Adipose tissue (tissue), 3 donors: ENCODE measurements around the gene CCDC78. TPM values are rescaled to one million over a fixed set of nuclear protein-coding genes. Genes with fewer than 3 reads are reported as not detected.
"Not testable (repeated sequence)": the region's sequence is repeated elsewhere in the genome, so short reads cannot be mapped to it uniquely, and the experiment has no call there.

ENCODE experiments used
- H3K27ac ChIP-seq: one replicate; pipeline ENCODE4 v1.5.1; 2013; ENCODE audit warnings: low read depth, low read length
- WGBS, 3 donors: extraction: QIAGEN DNeasy Blood & Tissue Kit; methylation state at CpG; one replicate each; pipeline ENCODE4 v1.1.7; 2013; 5-methylcytosine and 5-hydroxymethylcytosine counted together
- polyA plus RNA-seq, 3 donors: library from polyadenylated mRNA; stranded (reverse); fragments of 200-250 nt; gene quantifications; one replicate each; pipeline ENCODE4 v1.2.3, GENCODE V29; 2013
- donor health status: healthy with polysubstance abuse.
- donor health status: Bipolar disorder and iron deficiency.
- donor health status: healthy.

Gene CCDC78
- polyA plus RNA-seq, 3 donors = 0.42 to 2.1 (median 0.98) TPM

DNA sequence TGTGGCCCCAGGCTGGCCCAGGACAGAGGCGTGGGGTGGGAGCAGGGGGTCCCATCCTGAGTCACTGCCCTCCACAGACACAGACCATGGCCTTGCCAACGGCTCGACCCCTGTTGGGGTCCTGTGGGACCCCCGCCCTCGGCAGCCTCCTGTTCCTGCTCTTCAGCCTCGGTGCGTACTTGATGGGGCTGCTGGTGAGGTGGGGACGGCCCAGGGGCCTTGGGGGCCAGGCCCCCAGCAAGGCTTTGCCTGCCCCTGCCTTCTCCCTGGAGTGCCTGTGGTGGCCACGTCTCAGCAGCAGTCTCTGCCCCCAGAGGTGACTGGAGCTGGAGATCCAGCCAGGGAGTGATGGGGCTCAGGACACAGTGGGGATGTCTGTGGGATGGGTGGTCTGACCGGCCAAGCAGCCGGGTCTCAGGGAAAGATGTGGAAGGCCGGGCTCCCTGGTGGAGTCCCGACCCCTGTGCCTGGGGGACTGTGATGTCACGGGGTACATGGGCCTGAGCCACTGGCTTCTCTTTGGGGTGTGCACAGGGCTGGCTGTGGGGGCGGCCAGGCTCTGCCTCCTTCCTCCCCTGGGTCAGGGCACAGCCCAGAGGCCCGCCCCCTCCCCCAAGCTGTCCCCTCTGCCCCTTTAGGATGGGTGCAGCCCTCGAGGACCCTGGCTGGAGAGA, 36.5 kb upstream of the CCDC78 start:
- no peak overlapping the region for H3K27ac ChIP-seq
- 60 to 78% (median 72%) methylated on average over 12 to 17 of the region's 17 CpGs for WGBS, 3 donors

GRCh38 chr16:761625-762513, 35.6 kb upstream of the CCDC78 start:
- no peak overlapping the region for H3K27ac ChIP-seq
- WGBS, 3 donors = 53 to 64% (median 61%) methylated on average over 22 of the region's 22 CpGs

DNA sequence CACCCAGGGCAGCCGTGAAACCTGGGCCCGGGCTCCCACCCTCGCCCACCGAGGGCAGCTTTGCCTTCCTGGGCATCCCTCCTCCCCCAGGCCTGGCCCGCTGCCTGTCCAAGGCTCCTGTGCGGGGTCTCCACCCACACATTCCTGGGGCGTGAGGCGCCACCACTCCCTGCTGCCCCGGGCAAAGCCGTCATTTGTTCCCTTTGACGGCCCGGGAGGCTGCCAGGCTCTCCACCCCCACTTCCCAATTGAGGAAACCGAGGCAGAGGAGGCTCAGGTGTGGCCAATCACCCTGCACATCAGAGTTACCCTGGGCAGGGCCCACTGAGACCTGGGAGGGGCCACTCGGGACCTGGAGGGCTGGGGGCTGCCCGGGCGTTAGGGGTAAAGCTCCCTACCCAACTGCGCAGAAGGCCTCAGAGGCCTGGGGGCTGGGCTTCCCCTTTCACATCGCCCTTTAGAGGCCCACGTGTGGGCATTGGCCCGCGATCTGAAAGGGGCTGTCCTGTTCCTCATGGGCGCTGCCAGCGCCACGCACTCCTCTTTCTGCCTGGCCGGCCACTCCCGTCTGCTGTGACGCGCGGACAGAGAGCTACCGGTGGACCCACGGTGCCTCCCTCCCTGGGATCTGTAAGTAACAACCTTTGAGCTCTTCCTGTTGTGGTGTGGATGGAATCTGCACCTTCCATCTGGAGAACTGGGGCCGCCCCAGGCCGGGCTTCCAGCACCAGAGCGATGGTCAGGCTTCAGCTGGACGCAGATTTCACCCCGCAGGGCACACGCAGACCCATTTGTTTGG, 34.5 kb upstream of the CCDC78 start, which contains the start of gene MSLN:
MSLN (plus strand) TSS at position 190 of the 799 bp plus-strand sequence. CDS start 1,947 bp downstream, outside the sequence.
- 68 to 75% (median 70%) methylated on average over 37 of the region's 37 CpGs for WGBS, 3 donors
- no peak within 1 kb of the TSS for H3K27ac ChIP-seq

- WGBS, 3 donors = 52 to 57% (median 53%) methylated on average over 15 of the region's 15 CpGs
- no peak overlapping the region for H3K27ac ChIP-seq
These were observed 33.8 kb upstream of the CCDC78 start for GRCh38 chr16:760065-760464.

GRCh38 chr16:759110-759910, 33.1 kb upstream of the CCDC78 start:
- no peak overlapping the region for H3K27ac ChIP-seq
- 70 to 81% (median 77%) methylated on average over 34 of the region's 34 CpGs for WGBS, 3 donors

- no peak overlapping the region for H3K27ac ChIP-seq
- 90 to 93% (median 92%) methylated on average over 5 of the region's 5 CpGs for WGBS, 3 donors
These were observed 30.2 kb upstream of the CCDC78 start for GRCh38 chr16:756428-756827.

GRCh38 chr16:754656-755055, 28.4 kb upstream of the CCDC78 start:
- H3K27ac ChIP-seq = no peak overlapping the region
- 29 to 50% (median 35%) methylated on average over 11 of the region's 11 CpGs for WGBS, 3 donors

GRCh38 chr16:754121-754607, 27.9 kb upstream of the CCDC78 start:
- H3K27ac ChIP-seq = not testable (repeated sequence)
- WGBS, 3 donors = 84 to 90% (median 88%) methylated on average over 11 of the region's 11 CpGs

DNA sequence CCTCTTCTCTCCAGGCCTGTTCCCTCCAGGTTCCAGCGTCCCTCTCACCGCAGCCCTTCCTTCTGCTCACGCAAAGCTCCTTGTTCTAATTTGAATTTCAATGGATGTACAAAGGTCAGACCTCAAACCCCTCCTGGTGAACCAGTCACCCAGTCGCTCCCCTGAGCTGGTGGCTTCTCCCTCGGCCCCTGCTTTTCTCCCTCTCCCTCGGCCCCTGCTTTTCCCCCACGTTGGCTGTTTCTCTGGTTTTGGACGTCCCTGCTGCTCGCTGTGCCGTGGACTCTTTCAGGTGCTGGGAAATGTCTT, 25.7 kb upstream of the CCDC78 start:
- 27 to 56% (median 54%) methylated on average over 10 of the region's 10 CpGs for WGBS, 3 donors
- no peak overlapping the region for H3K27ac ChIP-seq

GRCh38 chr16:751152-752006, 25.1 kb upstream of the CCDC78 start:
- H3K27ac ChIP-seq = no peak overlapping the region
- WGBS, 3 donors = 38 to 69% (median 65%) methylated on average over 39 of the region's 39 CpGs

DNA sequence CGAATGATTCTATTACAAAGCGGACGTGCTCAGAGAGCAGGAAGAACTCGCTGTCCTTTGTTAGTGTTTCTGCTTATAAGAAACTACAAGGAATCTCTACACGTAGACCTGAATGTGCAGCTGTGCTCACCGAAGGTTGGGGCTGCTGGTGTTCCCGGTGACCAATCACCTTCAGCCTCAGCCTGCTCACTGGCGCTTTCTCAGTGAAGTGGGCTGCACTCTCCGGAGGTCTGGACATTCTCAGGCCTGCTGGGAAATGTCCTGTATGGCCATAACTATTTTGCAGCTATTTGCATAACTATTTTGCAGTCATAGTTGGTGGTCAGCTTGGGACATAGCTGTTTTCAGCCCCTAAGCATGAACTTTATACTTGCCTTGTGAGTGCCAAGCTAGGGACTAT, 24.2 kb upstream of the CCDC78 start:
- 39 to 66% (median 57%) methylated on average over 9 of the region's 9 CpGs for WGBS, 3 donors

GRCh38 chr16:749010-749409, 22.8 kb upstream of the CCDC78 start:
- no peak overlapping the region for H3K27ac ChIP-seq
- 71 to 90% (median 72%) methylated on average over 6 of the region's 6 CpGs for WGBS, 3 donors

More for the DNA sequence above, 24.2 kb upstream of the CCDC78 start:
- H3K27ac ChIP-seq = no peak overlapping the region

DNA sequence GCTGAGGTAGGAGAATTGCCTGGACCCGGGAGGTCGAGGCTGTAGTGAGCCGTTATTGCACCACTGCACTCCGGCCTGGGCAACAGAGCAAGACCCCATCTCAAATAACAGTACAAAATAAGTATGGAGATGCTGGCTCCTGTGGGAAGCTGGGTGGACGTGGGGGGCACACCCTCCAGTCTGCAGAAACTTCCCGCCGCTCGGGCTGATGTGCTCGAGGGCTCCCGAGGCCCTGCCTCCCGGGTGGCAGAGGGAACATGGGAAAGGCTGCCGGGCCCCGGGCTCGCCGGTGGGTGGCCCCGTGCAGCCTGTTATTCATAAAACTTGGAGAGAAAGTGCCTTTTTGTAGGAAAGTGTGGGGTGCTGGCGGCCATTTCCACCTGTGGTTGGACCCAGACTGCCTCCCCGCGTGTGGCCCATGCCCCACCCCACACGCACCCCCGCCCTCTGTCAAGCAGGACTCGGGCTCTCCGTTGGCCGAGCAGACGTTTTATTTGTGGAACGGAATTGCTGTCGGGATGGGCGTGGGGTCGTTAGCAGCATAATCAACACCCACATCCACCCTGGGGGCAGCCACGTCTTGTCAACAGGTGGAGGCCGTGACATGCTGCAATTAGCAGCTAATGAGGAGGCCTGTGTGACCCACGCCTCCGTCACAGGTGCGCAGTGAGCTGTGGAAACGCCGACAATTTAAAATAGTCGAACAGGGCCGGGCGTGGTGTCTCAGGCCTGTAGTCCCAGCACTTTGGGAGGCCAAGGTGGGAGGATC, 21.9 kb upstream of the CCDC78 start:
- WGBS, 3 donors = 79 to 86% (median 83%) methylated on average over 39 of the region's 39 CpGs
- no peak overlapping the region for H3K27ac ChIP-seq

GRCh38 chr16:746637-747036, 20.4 kb upstream of the CCDC78 start:
- 74 to 81% (median 80%) methylated on average over 9 to 13 of the region's 13 CpGs for WGBS, 3 donors
- H3K27ac ChIP-seq = no peak overlapping the region

DNA sequence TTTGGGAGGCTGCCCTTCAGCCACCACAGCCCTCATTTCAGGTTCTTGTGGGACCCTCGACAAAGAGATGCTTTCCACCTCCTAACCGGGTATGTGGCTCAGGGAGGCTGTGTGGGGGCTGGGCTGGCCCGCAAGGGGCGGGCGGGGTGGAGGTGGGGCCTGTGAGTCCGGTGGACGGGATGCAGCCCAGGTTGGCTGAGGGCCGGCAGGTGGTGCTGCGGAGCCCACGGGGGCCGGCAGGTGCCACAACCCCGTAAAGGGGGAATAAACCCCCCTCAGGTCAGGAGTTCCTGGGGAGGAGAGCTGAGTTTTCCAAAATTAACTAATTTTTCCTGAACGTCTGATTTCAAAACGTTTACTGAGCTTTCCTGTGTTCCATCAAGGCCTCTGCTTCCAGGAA, 19.5 kb upstream of the CCDC78 start:
- H3K27ac ChIP-seq = no peak overlapping the region
- 1 to 4% (median 3%) methylated on average over 14 of the region's 14 CpGs for WGBS, 3 donors

DNA sequence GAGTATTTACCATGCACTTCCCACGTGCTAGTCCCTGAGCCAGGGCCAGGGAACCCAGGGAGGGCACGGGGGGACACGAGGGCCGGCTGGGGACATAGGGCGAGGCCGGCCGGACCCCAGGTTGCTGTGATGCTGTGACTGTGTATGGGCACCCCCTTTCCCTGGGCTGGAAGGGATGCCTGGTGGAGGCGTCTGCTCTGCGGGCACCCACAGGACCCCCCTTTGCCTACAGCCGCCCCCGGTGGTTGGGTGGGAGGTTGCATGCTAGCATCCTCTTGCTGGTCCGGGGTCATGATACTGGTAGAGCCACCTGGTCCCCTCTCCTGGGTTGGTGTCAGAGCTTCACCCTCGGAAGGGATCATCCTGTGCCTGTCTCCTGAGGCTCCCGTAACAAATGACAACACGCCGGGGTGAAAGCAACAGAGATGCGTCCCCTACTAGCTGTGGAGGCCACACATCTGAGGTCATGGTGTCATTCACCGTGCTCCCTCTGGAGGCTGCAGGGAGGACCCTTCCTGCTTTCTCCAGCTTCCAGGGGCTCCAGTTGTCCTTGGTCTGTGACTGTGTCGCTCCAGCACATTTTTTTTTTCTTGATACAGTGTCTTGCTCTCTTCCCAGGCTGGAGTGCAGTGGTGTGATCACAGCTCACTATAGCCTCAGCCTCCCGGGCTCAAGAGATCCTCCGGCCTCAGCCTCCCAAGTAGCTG, 17.7 kb upstream of the CCDC78 start:
- 78 to 82% (median 80%) methylated on average over 19 to 21 of the region's 21 CpGs for WGBS, 3 donors
- H3K27ac ChIP-seq = no peak overlapping the region
